ENCODE results near the gene SLC26A8. TPM values are rescaled to one million over a fixed set of nuclear protein-coding genes. Genes with fewer than 3 reads are reported as not detected.

The SLC26A8 gene
- total RNA-seq, 1 experiment from 2014 or later: 1.8 TPM

DNA sequence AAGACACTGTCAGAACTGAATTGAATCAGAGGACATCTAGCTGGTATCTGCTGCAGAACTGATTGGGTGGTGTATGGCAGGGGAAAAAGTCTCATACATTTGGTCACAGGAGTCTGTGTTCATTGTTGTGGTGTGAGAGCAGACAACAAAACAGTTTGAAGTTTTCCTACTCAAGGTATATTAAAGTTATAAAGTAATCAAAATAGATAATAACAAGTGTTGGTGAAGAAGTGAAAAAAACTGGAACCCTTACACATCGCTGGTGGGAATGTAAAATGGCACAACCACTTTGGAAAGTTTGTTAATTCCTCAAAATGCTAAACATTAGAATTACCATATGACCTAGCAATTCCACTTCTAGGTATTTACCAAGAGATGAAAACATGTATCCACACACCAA is 128.2 kb downstream of the SLC26A8 start:
- no TSS peak for BruUV-seq (replicated peaks)
- Histone ChIP-seq H3K4me3 (ENCODE audit: low read depth, low read length) (no peak overlapping the region), H3K4me1 (peaks cover 34% of the 10 kb centered on the region), H3K36me3 (ENCODE audit: control insufficient read depth, insufficient read depth, low read length) (no peaks in the 10 kb centered on the region; the same call in 1 of the 2 replicates), H3K27me3 (replicated peaks; ENCODE audit: control insufficient read depth, insufficient read depth, low read length) (no peaks in the 10 kb centered on the region), H3K9me3 (no peaks in the 10 kb centered on the region)
- peak overlapping the region; percentile 27 for H3K4me3 Mint-ChIP-seq (ENCODE audit: unreplicated experiment)
- H3K36me3 Mint-ChIP-seq (ENCODE audit: insufficient read depth, unreplicated experiment): peaks cover 51% of the 10 kb centered on the region
- ChIA-PET POLR2A (no interaction called here), CTCF (interaction anchor here (1.2 kb wide), 1 partner anchor 131 kb away, joined by 3 read pairs; the partner anchor contains the start of gene MAPK14)
- H3K27ac Mint-ChIP-seq (ENCODE audit: unreplicated experiment): peak overlapping the region; percentile 79
- no peak for DNase-seq
- TF ChIP-seq, protein P1, sequence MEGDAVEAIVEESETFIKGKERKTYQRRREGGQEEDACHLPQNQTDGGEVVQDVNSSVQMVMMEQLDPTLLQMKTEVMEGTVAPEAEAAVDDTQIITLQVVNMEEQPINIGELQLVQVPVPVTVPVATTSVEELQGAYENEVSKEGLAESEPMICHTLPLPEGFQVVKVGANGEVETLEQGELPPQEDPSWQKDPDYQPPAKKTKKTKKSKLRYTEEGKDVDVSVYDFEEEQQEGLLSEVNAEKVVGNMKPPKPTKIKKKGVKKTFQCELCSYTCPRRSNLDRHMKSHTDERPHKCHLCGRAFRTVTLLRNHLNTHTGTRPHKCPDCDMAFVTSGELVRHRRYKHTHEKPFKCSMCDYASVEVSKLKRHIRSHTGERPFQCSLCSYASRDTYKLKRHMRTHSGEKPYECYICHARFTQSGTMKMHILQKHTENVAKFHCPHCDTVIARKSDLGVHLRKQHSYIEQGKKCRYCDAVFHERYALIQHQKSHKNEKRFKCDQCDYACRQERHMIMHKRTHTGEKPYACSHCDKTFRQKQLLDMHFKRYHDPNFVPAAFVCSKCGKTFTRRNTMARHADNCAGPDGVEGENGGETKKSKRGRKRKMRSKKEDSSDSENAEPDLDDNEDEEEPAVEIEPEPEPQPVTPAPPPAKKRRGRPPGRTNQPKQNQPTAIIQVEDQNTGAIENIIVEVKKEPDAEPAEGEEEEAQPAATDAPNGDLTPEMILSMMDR (IDR thresholded peaks at IDR 0.05; ENCODE audit: insufficient read depth in 1 of 2, low read depth in 1 of 2, low read length in 1 of 2, severe bottlenecking in 1 of 2, unreplicated experiment in 1 of 2): no peak
- peaks cover 9% of the 10 kb centered on the region for H3K9me3 Mint-ChIP-seq (ENCODE audit: unreplicated experiment)
- no peaks in the 10 kb centered on the region for H3K27me3 Mint-ChIP-seq (ENCODE audit: insufficient read depth, unreplicated experiment)
- peaks cover 37% of the 10 kb centered on the region for H3K4me1 Mint-ChIP-seq (ENCODE audit: low read depth, unreplicated experiment)
- intact Hi-C loops (cut with micrococcal nuclease; ENCODE audit: unreplicated experiment): no loop called here

DNA sequence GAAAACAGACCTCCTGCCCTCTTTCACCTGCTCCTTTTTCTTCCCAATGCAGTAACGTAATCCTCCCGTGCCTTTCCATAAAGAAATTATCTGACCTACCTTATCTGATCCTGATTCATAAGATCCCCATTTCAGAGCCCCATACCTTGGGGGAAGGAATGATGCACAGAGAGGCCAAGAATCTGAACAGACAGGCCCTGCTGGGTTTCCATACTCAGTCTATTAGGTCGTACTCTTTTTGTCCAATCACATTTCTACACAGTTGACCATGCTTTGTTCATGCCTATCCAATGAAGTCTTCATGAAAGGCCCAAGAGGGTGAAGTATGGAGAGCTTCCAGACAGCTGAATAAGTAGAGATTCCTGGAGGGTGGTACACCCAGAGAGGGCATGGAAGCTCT is 128.9 kb downstream of the SLC26A8 start:
- CTCF ChIA-PET: interaction anchor here (1.2 kb wide), 1 partner anchor 132 kb away, joined by 3 read pairs; the partner anchor contains the start of gene MAPK14
- Mint-ChIP-seq H3K36me3 (ENCODE audit: insufficient read depth, unreplicated experiment) (peaks cover 51% of the 10 kb centered on the region), H3K27me3 (ENCODE audit: insufficient read depth, unreplicated experiment) (no peaks in the 10 kb centered on the region)

DNA sequence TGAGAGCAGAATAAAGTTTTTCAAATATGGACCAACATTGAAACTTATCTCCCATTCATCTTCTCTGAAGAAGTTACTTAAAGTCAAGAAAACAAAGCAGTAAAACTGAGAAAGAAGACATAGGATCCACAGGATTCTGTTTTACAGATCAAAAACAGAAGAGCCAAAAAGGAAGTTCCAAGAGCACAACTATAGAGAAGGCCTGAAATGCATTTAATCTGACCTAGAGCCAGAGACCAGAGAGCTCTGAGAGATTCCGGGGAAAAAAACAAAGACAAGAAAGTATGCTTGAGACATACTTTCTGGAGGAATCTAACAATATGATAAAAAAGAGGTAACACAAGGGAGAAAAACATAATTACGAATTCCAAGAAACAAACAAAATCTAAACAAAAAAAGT is 129.7 kb downstream of the SLC26A8 start:
- no peaks in the 10 kb centered on the region for H3K36me3 ChIP-seq (ENCODE audit: control insufficient read depth, insufficient read depth, low read length)
- Mint-ChIP-seq H3K36me3 (ENCODE audit: insufficient read depth, unreplicated experiment) (peaks cover 51% of the 10 kb centered on the region), H3K27ac (ENCODE audit: unreplicated experiment) (peak overlapping the region; percentile 79), H3K9me3 (ENCODE audit: unreplicated experiment) (peaks cover 9% of the 10 kb centered on the region), H3K4me3 (ENCODE audit: unreplicated experiment) (peak overlapping the region; percentile 14), H3K4me1 (ENCODE audit: low read depth, unreplicated experiment) (peaks cover 37% of the 10 kb centered on the region), H3K27me3 (ENCODE audit: insufficient read depth, unreplicated experiment) (no peaks in the 10 kb centered on the region)
- intact Hi-C loops (cut with micrococcal nuclease; ENCODE audit: unreplicated experiment): no loop called here
- no peak for DNase-seq
- ChIA-PET POLR2A (no interaction called here), CTCF (no interaction called here)
- H3K27me3 ChIP-seq (replicated peaks; ENCODE audit: control insufficient read depth, insufficient read depth, low read length): no peaks in the 10 kb centered on the region
- H3K9me3 ChIP-seq: no peaks in the 10 kb centered on the region
- H3K4me1 ChIP-seq: peaks cover 34% of the 10 kb centered on the region
- no peak overlapping the region for H3K4me3 ChIP-seq (ENCODE audit: low read depth, low read length)
- TF ChIP-seq, protein P1 (IDR thresholded peaks at IDR 0.05; ENCODE audit: insufficient read depth in 1 of 2, low read depth in 1 of 2, low read length in 1 of 2, severe bottlenecking in 1 of 2, unreplicated experiment in 1 of 2): no peak
- TSS peak; percentile 48 for BruUV-seq (replicated peaks)

More for the DNA sequence above, 128.9 kb downstream of the SLC26A8 start:
- intact Hi-C loops (cut with micrococcal nuclease; ENCODE audit: unreplicated experiment): no loop called here
- Mint-ChIP-seq H3K4me1 (ENCODE audit: low read depth, unreplicated experiment) (peaks cover 37% of the 10 kb centered on the region), H3K27ac (ENCODE audit: unreplicated experiment) (peak overlapping the region; percentile 79), H3K9me3 (ENCODE audit: unreplicated experiment) (peaks cover 9% of the 10 kb centered on the region), H3K4me3 (ENCODE audit: unreplicated experiment) (peak overlapping the region; percentile 27)
- no TSS peak for BruUV-seq (replicated peaks)
- no peaks in the 10 kb centered on the region for H3K9me3 ChIP-seq
- no peak overlapping the region for H3K4me3 ChIP-seq (ENCODE audit: low read depth, low read length)
- H3K4me1 ChIP-seq: peaks cover 34% of the 10 kb centered on the region
- TF ChIP-seq, protein P1 (IDR thresholded peaks at IDR 0.05; ENCODE audit: insufficient read depth in 1 of 2, low read depth in 1 of 2, low read length in 1 of 2, severe bottlenecking in 1 of 2, unreplicated experiment in 1 of 2): no peak
- POLR2A ChIA-PET: no interaction called here
- peak; percentile 70 to 71 for DNase-seq
- no peaks in the 10 kb centered on the region; the same call in 1 of the 2 replicates for H3K36me3 ChIP-seq (ENCODE audit: control insufficient read depth, insufficient read depth, low read length)
- no peaks in the 10 kb centered on the region for H3K27me3 ChIP-seq (replicated peaks; ENCODE audit: control insufficient read depth, insufficient read depth, low read length)

Other genes starting within 250 kb of the SLC26A8 start
- gene CLPSL2, start 248.0 kb downstream of the SLC26A8 start, total RNA-seq (2022): 1.3 and 2.0 TPM in 2 replicates
- not detected in 2 replicates for gene CLPSL1, start 243.6 kb downstream of the SLC26A8 start, total RNA-seq (2022)
- not detected in 2 replicates for gene CLPS, start 227.3 kb downstream of the SLC26A8 start, total RNA-seq (2022)
- not detected in 2 replicates for gene LHFPL5, start 219.3 kb downstream of the SLC26A8 start, total RNA-seq (2022)
- 114 and 124 TPM in 2 replicates for gene SRPK1, start 103.5 kb downstream of the SLC26A8 start, total RNA-seq (2022)
- 69.3 and 72.0 TPM in 2 replicates for gene MAPK14, start 3.2 kb upstream of the SLC26A8 start, total RNA-seq (2022)
- gene MAPK13, start 105.9 kb upstream of the SLC26A8 start, total RNA-seq (2022): 45.7 and 47.3 TPM in 2 replicates
- gene BRPF3, start 172.1 kb upstream of the SLC26A8 start, total RNA-seq (2022): 41.4 and 44.4 TPM in 2 replicates
- gene PNPLA1, start 245.4 kb upstream of the SLC26A8 start, total RNA-seq (2022): 0.19 and 0.25 TPM in 2 replicates

All from Caco-2 (cell line).